ENCODE measurements around the gene POLH. TPM values are rescaled to one million over a fixed set of nuclear protein-coding genes. Genes with fewer than 3 reads are reported as not detected.
"Not testable (repeated sequence)": the region's sequence is repeated elsewhere in the genome, so short reads cannot be mapped to it uniquely, and the experiment has no call there.

POLH gene
- total and polyA plus RNA-seq, 2 experiments from 2014 or later, result 5.8 to 7.9 TPM

- no peak for TF ChIP-seq ZNF462 (CRISPR knock-in tag; IDR thresholded peaks at IDR 0.05)
Observed at GRCh38 chr6:43629505-43630300, 53.7 kb downstream of the POLH start (continued).

- DNase-seq (ENCODE audit: low spot score) (no peak), ATAC-seq (no peak)
- peaks cover 8% of the 10 kb centered on the region for H3K27me3 Mint-ChIP-seq (ENCODE audit: insufficient read depth, low read depth, poor library complexity)
- peaks cover 5% of the 10 kb centered on the region; the same call in 1 of the 2 replicates for H3K4me1 ChIP-seq (ENCODE audit: insufficient read depth)
- H3K79me2 ChIP-seq (replicated peaks; ENCODE audit: insufficient read depth), result peaks cover 22% of the 10 kb centered on the region
- no peak overlapping the region for H3K4me2 ChIP-seq
- H3K9me2 ChIP-seq (ENCODE audit: insufficient read depth), result no peaks in the 10 kb centered on the region
- H3K27me3 ChIP-seq (ENCODE audit: insufficient read depth), result no peaks in the 10 kb centered on the region
- H3K9me3 Mint-ChIP-seq, result no peaks in the 10 kb centered on the region
- H3K36me3 ChIP-seq (ENCODE audit: insufficient read depth), result no peaks in the 10 kb centered on the region
- no peak overlapping the region for H3K4me3 ChIP-seq
- no peak overlapping the region for H3K27ac ChIP-seq (ENCODE audit: low read depth)
- H3K4me3 Mint-ChIP-seq, result peak overlapping the region; percentile 49; the same call in 1 of the 3 replicates
- peaks cover 13% of the 10 kb centered on the region for H3K36me3 Mint-ChIP-seq (ENCODE audit: low read depth)
- H3F3A ChIP-seq (replicated peaks; ENCODE audit: low read depth), result 0 out of 2 replicates have a peak, but pooled peaks cover 10% of the 10 kb centered on the region
- H4K20me1 ChIP-seq (replicated peaks; ENCODE audit: insufficient read depth), result peaks cover 7% of the 10 kb centered on the region
- TF ChIP-seq, protein P1, sequence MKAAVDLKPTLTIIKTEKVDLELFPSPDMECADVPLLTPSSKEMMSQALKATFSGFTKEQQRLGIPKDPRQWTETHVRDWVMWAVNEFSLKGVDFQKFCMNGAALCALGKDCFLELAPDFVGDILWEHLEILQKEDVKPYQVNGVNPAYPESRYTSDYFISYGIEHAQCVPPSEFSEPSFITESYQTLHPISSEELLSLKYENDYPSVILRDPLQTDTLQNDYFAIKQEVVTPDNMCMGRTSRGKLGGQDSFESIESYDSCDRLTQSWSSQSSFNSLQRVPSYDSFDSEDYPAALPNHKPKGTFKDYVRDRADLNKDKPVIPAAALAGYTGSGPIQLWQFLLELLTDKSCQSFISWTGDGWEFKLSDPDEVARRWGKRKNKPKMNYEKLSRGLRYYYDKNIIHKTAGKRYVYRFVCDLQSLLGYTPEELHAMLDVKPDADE (IDR thresholded peaks at IDR 0.05), result no peak
- no peak for TF ChIP-seq EZH2 (IDR thresholded peaks at IDR 0.05; ENCODE audit: low read depth, unreplicated experiment)
- peaks cover 15% of the 10 kb centered on the region for H3K4me1 Mint-ChIP-seq
- H2AFZ ChIP-seq, result no peak overlapping the region
- H3K27ac Mint-ChIP-seq, result peak overlapping the region; percentile 92
Observed at GRCh38 chr6:43630980-43631619, 55.1 kb downstream of the POLH start.

- H3K4me3 ChIP-seq; ATAC-seq; H3K27ac ChIP-seq (ENCODE audit: low read depth); H3K4me3 Mint-ChIP-seq; H3K36me3 ChIP-seq (ENCODE audit: insufficient read depth); H3K4me2 ChIP-seq; H4K20me1 ChIP-seq (replicated peaks; ENCODE audit: insufficient read depth); H3K9me3 Mint-ChIP-seq; H3K27me3 ChIP-seq (ENCODE audit: insufficient read depth); DNase-seq (ENCODE audit: low spot score); H2AFZ ChIP-seq; H3K9me2 ChIP-seq (ENCODE audit: insufficient read depth); H3F3A ChIP-seq (replicated peaks; ENCODE audit: low read depth); H3K27ac Mint-ChIP-seq; H3K27me3 Mint-ChIP-seq (ENCODE audit: insufficient read depth, low read depth, poor library complexity): not testable (repeated sequence)
- H3K79me2 ChIP-seq (replicated peaks; ENCODE audit: insufficient read depth), result peaks cover 27% of the 10 kb centered on the region
- Mint-ChIP-seq H3K4me1 (peaks cover 22% of the 10 kb centered on the region), H3K36me3 (ENCODE audit: low read depth) (peaks cover 21% of the 10 kb centered on the region)
- peaks cover 13% of the 10 kb centered on the region for H3K4me1 ChIP-seq (ENCODE audit: insufficient read depth)
Observed at GRCh38 chr6:43633002-43633401, 57.0 kb downstream of the POLH start.

All from GM23338 (cell line).